K562 (cell line): ENCODE data around the gene TIGD1.

Source experiments
- EZH2 ChIP-seq: IDR thresholded peaks from 2 replicates; pipeline ENCODE4 v1.6.1; 2012; ENCODE audit warnings: low read depth, mild to moderate bottlenecking, inconsistent platforms, low read length, borderline replicate concordance
- HDAC2 ChIP-seq: fragments of 450-650 bp; IDR thresholded peaks from 2 replicates; pipeline ENCODE4 v1.6.1; 2016; ENCODE audit warnings: mild to moderate bottlenecking
- JUNB ChIP-seq: fragments of 450-650 bp; formaldehyde crosslinking; conservative IDR thresholded peaks from 2 replicates; pipeline ENCODE4 v1.4.0; 2020; ENCODE audit warnings: mild to moderate bottlenecking
- KLF16 ChIP-seq: IDR thresholded peaks from 2 replicates; pipeline ENCODE4 v1.6.1; 2016; ENCODE audit warnings: antibody characterized with exemption
- SRSF1 ChIP-seq: fragments of 200-400 bp; formaldehyde crosslinking; IDR thresholded peaks from 2 replicates; pipeline ENCODE4 v1.6.1; 2017; ENCODE audit warnings: mild to moderate bottlenecking, low read depth, low read length, moderate library complexity
- ZNF282 ChIP-seq: sonication (generic); formaldehyde crosslinking; IDR thresholded peaks from 2 replicates; pipeline ENCODE4 v1.8.1; 2023; ENCODE audit warnings: missing genetic modification reagents
- ZNF717 ChIP-seq: fragments of 250-450 bp; sonication (Bioruptor Pico); IDR thresholded peaks from 2 replicates; pipeline ENCODE4 v1.5.0; 2021
- TF ChIP-seq, protein P1 (sequence below), 3 experiments: IDR thresholded peaks in 2 of 3; conservative IDR thresholded peaks in 1 of 3; 2 replicates each; pipeline ENCODE4 v1.5.1; 2011 to 2012; ENCODE audit warnings: low read length in 3 of 3, mild to moderate bottlenecking in 3 of 3, control low read depth in 2 of 3, improper control_type of control experiment in 1 of 3, inconsistent platforms in 1 of 3, low read depth in 1 of 3, mixed read lengths in 1 of 3, moderate library complexity in 1 of 3; ENCODE audit not compliant: insufficient read depth in 2 of 3
- TF ChIP-seq, protein P2 (sequence below): fragments of 450-650 bp; IDR thresholded peaks from 2 replicates; pipeline ENCODE4 v1.7.1; 2018; ENCODE audit warnings: mild to moderate bottlenecking, low read depth; ENCODE audit not compliant: partially characterized antibody

DNA sequence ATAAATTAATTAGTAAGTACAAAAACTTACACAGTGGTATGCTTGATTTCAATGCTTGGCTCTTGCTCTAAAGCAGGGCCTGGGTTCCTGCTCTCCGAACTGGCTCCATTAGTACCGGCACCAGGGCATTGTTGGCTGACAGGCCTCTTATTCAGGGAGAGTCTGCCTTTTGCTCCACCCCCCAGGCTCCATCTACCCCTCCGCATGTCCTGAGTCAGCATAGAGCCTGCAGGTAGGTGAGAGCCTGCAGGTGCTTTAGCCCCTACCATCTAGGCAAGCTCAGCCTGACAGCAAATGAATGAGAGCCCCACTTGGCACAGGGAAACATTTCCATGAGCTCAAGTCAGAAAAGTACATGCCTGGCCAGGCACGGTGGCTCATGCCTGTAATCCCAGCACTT, 47.9 kb upstream of the TIGD1 start:
- no peak for TF ChIP-seq ZNF717
- TF ChIP-seq, protein P1, sequence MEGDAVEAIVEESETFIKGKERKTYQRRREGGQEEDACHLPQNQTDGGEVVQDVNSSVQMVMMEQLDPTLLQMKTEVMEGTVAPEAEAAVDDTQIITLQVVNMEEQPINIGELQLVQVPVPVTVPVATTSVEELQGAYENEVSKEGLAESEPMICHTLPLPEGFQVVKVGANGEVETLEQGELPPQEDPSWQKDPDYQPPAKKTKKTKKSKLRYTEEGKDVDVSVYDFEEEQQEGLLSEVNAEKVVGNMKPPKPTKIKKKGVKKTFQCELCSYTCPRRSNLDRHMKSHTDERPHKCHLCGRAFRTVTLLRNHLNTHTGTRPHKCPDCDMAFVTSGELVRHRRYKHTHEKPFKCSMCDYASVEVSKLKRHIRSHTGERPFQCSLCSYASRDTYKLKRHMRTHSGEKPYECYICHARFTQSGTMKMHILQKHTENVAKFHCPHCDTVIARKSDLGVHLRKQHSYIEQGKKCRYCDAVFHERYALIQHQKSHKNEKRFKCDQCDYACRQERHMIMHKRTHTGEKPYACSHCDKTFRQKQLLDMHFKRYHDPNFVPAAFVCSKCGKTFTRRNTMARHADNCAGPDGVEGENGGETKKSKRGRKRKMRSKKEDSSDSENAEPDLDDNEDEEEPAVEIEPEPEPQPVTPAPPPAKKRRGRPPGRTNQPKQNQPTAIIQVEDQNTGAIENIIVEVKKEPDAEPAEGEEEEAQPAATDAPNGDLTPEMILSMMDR (IDR thresholded peaks at IDR 0.05 in 2 of 3, conservative IDR thresholded peaks at IDR 0.05 in 1 of 3; ENCODE audit: insufficient read depth in 2 of 3, low read depth in 1 of 3, low read length in 3 of 3) = no peak
- no peak for TF ChIP-seq SRSF1
- TF ChIP-seq ZNF282 (CRISPR knock-in tag) = no peak
- TF ChIP-seq EZH2 = no peak
- no peak for TF ChIP-seq HDAC2
- TF ChIP-seq JUNB (CRISPR knock-in tag) = no peak
- TF ChIP-seq KLF16 = no peak
- TF ChIP-seq, protein P2, sequence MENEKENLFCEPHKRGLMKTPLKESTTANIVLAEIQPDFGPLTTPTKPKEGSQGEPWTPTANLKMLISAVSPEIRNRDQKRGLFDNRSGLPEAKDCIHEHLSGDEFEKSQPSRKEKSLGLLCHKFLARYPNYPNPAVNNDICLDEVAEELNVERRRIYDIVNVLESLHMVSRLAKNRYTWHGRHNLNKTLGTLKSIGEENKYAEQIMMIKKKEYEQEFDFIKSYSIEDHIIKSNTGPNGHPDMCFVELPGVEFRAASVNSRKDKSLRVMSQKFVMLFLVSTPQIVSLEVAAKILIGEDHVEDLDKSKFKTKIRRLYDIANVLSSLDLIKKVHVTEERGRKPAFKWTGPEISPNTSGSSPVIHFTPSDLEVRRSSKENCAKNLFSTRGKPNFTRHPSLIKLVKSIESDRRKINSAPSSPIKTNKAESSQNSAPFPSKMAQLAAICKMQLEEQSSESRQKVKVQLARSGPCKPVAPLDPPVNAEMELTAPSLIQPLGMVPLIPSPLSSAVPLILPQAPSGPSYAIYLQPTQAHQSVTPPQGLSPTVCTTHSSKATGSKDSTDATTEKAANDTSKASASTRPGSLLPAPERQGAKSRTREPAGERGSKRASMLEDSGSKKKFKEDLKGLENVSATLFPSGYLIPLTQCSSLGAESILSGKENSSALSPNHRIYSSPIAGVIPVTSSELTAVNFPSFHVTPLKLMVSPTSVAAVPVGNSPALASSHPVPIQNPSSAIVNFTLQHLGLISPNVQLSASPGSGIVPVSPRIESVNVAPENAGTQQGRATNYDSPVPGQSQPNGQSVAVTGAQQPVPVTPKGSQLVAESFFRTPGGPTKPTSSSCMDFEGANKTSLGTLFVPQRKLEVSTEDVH = no peak
